ENCODE results near the gene DGKD. TPM values are rescaled to one million over a fixed set of nuclear protein-coding genes. Genes with fewer than 3 reads are reported as not detected.

DGKD gene
- total and polyA plus RNA-seq, 5 donors from 2014 or later, result 11.3 to 161 (median 11.5) TPM

- ATAC-seq (ENCODE audit: low read depth in 2 of 2) (no peak), DNase-seq (no peak)
- H3K4me3 ChIP-seq (ENCODE audit: low read depth, low read length), result no peak overlapping the region
- H3K36me3 ChIP-seq (ENCODE audit: control insufficient read depth, insufficient read depth, low read length), result peaks cover 4% of the 10 kb centered on the region
- H3K27ac ChIP-seq (ENCODE audit: insufficient read depth, low read length, poor library complexity, severe bottlenecking), result no peak overlapping the region
- H3K4me1 Mint-ChIP-seq, result peaks cover 39 to 97% (median 71%) of the 10 kb centered on the region in 4 donors
- peak overlapping the region in 1 of 4 donors; percentile 54 for H3K4me3 Mint-ChIP-seq
- H3K27me3 Mint-ChIP-seq, result peaks cover 4% of the 10 kb centered on the region
- H3K36me3 Mint-ChIP-seq, result peaks cover 12% of the 10 kb centered on the region
- H3K4me1 ChIP-seq (ENCODE audit: control insufficient read depth, insufficient read depth, low read length, poor library complexity, severe bottlenecking), result peaks cover 73% of the 10 kb centered on the region
- H3K9me3 ChIP-seq (ENCODE audit: control insufficient read depth in 2 of 2, low read length in 2 of 2), result no peaks in the 10 kb centered on the region
- H3K27me3 ChIP-seq (ENCODE audit: control insufficient read depth, insufficient read depth, low read length), result no peaks in the 10 kb centered on the region
- H3K9me3 Mint-ChIP-seq, result peaks cover 0 to 3% (median 0%) of the 10 kb centered on the region in 7 donors
- H3K27ac Mint-ChIP-seq, result peak overlapping the region; percentile 48 to 91 (median 65)
Observed at GRCh38 chr2:233416706-233417105, 62.4 kb downstream of the DGKD start.

- peak overlapping the region; percentile 53 to 84 (median 70) for H3K4me3 Mint-ChIP-seq
- DNase-seq, result no peak
- Histone ChIP-seq H3K4me1 (ENCODE audit: control insufficient read depth, insufficient read depth, low read length, poor library complexity, severe bottlenecking) (peaks cover 79% of the 10 kb centered on the region), H3K4me3 (ENCODE audit: low read depth, low read length) (no peak overlapping the region), H3K27ac (ENCODE audit: insufficient read depth, low read length, poor library complexity, severe bottlenecking) (no peak overlapping the region), H3K27me3 (ENCODE audit: control insufficient read depth, insufficient read depth, low read length) (no peaks in the 10 kb centered on the region), H3K9me3 (ENCODE audit: control insufficient read depth in 2 of 2, low read length in 2 of 2) (no peaks in the 10 kb centered on the region), H3K36me3 (ENCODE audit: control insufficient read depth, insufficient read depth, low read length) (peaks cover 4% of the 10 kb centered on the region)
- peaks cover 0 to 3% (median 0%) of the 10 kb centered on the region in 7 donors for H3K9me3 Mint-ChIP-seq
- peaks cover 17% of the 10 kb centered on the region for H3K36me3 Mint-ChIP-seq
- H3K27ac Mint-ChIP-seq, result peak overlapping the region in 2 of 3 donors; percentile 65 to 97
- peaks cover 44 to 99% (median 75%) of the 10 kb centered on the region in 4 donors for H3K4me1 Mint-ChIP-seq
- ATAC-seq (ENCODE audit: low read depth in 2 of 2), result no peak
- H3K27me3 Mint-ChIP-seq, result peaks cover 4% of the 10 kb centered on the region
Observed at GRCh38 chr2:233417282-233417681, 63.0 kb downstream of the DGKD start.

DNA sequence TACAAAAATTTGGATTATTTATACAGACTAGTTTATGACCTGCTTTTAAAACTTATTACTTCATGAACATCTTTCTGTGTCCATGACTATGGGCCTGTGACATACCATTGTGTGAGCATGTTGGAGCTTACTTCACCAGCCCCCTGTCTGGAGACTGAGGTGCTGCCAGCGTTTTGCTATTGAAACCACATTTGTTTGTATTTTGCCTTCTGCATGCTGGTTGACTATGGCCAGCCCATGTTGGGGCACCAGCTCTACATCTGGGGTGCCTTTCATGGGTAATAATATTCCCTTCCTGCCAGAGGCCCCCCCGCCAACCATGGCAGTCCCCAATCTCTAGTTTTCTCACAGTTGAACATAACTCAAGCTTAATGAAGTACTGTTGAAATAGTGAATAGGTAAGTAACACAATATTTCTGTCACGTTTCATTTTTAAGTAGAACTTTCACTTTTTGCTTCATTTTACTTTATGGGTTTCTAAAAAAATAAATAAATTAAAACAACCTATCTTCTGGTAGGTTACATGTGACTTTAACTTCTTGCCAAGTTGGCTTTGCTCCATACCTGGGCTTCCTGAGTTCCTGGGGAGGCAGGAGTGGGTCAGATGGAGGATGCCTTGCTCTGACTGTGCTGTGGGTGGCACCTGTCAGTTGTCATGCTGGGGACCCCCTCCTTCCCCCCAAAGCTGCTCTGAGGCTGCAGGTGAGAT lies 63.9 kb downstream of the DGKD start:
- Histone ChIP-seq H3K36me3 (ENCODE audit: control insufficient read depth, insufficient read depth, low read length) (peaks cover 4% of the 10 kb centered on the region), H3K4me1 (ENCODE audit: control insufficient read depth, insufficient read depth, low read length, poor library complexity, severe bottlenecking) (peaks cover 82% of the 10 kb centered on the region), H3K27ac (ENCODE audit: insufficient read depth, low read length, poor library complexity, severe bottlenecking) (peak overlapping the region; percentile 80), H3K9me3 (ENCODE audit: control insufficient read depth in 2 of 2, low read length in 2 of 2) (no peaks in the 10 kb centered on the region), H3K27me3 (ENCODE audit: control insufficient read depth, insufficient read depth, low read length) (no peaks in the 10 kb centered on the region), H3K4me3 (ENCODE audit: low read depth, low read length) (peak overlapping the region; percentile 93)
- DNase-seq (no peak), ATAC-seq (ENCODE audit: low read depth in 2 of 2) (no peak)
- H3K36me3 Mint-ChIP-seq, result peaks cover 15% of the 10 kb centered on the region
- peak overlapping the region; percentile 97 to 99 (median 98) for H3K27ac Mint-ChIP-seq
- H3K4me1 Mint-ChIP-seq, result peaks cover 40 to 100% (median 80%) of the 10 kb centered on the region in 4 donors
- H3K9me3 Mint-ChIP-seq, result no peaks in the 10 kb centered on the region
- H3K27me3 Mint-ChIP-seq, result peaks cover 4% of the 10 kb centered on the region
- H3K4me3 Mint-ChIP-seq, result peak overlapping the region; percentile 82 to 98 (median 95)

DNA sequence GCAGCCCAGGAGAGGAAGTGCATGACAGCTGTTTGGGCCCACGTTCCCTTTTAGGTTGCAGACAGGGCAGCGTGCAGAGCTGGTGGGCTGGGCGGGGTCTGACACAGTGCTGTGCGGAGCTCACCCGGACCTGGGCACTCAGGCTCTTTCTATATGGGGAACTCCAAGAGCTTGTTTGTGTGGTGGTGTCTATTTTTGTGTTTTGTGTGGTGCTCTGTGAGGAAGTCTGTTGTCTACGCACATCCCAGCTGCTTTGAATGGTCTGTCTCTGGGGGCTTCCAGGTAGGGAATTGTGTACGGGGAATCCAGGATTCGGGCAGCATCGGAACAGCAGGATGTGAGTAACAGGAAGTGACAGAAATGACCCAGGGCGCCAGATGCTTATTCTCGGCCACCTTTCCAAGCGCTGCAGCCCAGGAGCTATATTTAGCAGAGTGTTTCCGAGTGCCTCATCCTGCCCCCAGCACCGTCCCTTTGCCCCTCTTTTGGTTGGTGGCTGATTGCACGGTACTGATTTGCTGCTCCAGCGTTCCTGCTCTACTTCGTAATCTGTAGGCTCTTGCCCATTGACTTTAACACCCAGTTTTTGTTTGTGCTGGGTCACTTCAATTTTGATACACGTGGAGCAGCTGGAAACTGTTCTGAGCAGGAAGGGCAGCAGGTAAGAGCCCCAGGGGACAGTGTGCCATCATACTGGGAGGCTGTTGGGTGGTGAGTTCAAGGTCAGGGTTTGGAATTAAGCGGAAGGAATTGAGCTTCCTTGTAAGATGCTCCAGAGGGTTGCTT lies 64.7 kb downstream of the DGKD start:
- Mint-ChIP-seq H3K4me1 (peaks cover 35 to 100% (median 78%) of the 10 kb centered on the region in 4 donors), H3K36me3 (peaks cover 16% of the 10 kb centered on the region), H3K9me3 (no peaks in the 10 kb centered on the region), H3K27me3 (peaks cover 4% of the 10 kb centered on the region), H3K27ac (peak overlapping the region; percentile 97 to 99 (median 98)), H3K4me3 (peak overlapping the region; percentile 82 to 98 (median 95))
- Histone ChIP-seq H3K9me3 (ENCODE audit: control insufficient read depth in 2 of 2, low read length in 2 of 2) (no peaks in the 10 kb centered on the region), H3K27ac (ENCODE audit: insufficient read depth, low read length, poor library complexity, severe bottlenecking) (peak overlapping the region; percentile 80), H3K4me1 (ENCODE audit: control insufficient read depth, insufficient read depth, low read length, poor library complexity, severe bottlenecking) (peaks cover 88% of the 10 kb centered on the region), H3K27me3 (ENCODE audit: control insufficient read depth, insufficient read depth, low read length) (no peaks in the 10 kb centered on the region), H3K4me3 (ENCODE audit: low read depth, low read length) (peak overlapping the region; percentile 93), H3K36me3 (ENCODE audit: control insufficient read depth, insufficient read depth, low read length) (peaks cover 4% of the 10 kb centered on the region)
- DNase-seq (peak; percentile 22 to 78 (median 47)), ATAC-seq (ENCODE audit: low read depth in 2 of 2) (peak; percentile 46 to 56)

- Histone ChIP-seq H3K27me3 (ENCODE audit: control insufficient read depth, insufficient read depth, low read length) (no peaks in the 10 kb centered on the region), H3K36me3 (ENCODE audit: control insufficient read depth, insufficient read depth, low read length) (peaks cover 4% of the 10 kb centered on the region), H3K9me3 (ENCODE audit: control insufficient read depth in 2 of 2, low read length in 2 of 2) (no peaks in the 10 kb centered on the region), H3K27ac (ENCODE audit: insufficient read depth, low read length, poor library complexity, severe bottlenecking) (peak overlapping the region; percentile 80), H3K4me3 (ENCODE audit: low read depth, low read length) (peak overlapping the region; percentile 93), H3K4me1 (ENCODE audit: control insufficient read depth, insufficient read depth, low read length, poor library complexity, severe bottlenecking) (peaks cover 83% of the 10 kb centered on the region)
- Mint-ChIP-seq H3K9me3 (no peaks in the 10 kb centered on the region), H3K36me3 (peaks cover 16% of the 10 kb centered on the region), H3K4me1 (peaks cover 35 to 99% (median 77%) of the 10 kb centered on the region in 4 donors), H3K4me3 (peak overlapping the region; percentile 82 to 98 (median 95)), H3K27ac (peak overlapping the region; percentile 97 to 99 (median 98)), H3K27me3 (peaks cover 4% of the 10 kb centered on the region)
- ATAC-seq (ENCODE audit: low read depth in 2 of 2) (peak in 1 of 2 donors; percentile 10), DNase-seq (peak; percentile 32 to 82 (median 44))
Observed at GRCh38 chr2:233419602-233420391, 65.5 kb downstream of the DGKD start.

DNA sequence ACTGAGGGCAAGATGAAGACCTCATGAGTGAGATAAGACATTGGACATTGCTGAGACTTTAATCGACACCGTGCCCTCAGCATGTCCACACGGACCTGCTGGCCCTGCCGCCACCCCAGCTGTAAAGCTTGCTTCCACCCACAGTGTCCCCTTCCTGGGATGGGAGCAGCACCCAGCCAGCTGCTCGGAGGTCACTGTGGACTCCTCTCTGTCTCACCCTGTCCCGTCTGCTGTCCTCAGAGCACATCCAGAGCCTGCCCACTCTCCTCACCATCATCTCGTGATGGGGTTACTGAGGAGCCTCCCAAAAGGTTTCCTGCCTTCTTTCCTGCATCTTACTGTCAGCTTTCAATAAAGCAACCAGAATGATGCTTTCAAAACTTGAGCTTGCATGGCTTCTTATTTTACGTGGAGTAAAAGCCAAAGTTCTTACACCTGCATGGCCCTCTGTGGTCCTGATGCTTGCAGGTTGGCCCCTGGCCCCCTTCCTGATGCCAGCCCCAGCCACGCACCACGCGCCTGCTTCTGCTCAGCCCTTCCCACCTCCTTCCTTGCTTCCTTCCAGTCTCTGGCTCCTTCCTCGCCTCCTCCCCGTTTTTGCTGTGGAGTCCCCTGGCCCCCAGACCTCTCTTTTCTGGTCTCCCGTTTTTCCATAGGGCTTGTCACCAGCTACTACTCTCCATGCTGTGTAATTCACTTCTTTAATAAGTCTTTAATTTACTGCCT lies 67.0 kb downstream of the DGKD start:
- H3K27me3 ChIP-seq (ENCODE audit: control insufficient read depth, insufficient read depth, low read length), result no peaks in the 10 kb centered on the region
- Mint-ChIP-seq H3K27ac (peak overlapping the region; percentile 97 to 99 (median 98)), H3K9me3 (no peaks in the 10 kb centered on the region), H3K4me1 (peaks cover 31 to 96% (median 75%) of the 10 kb centered on the region in 4 donors), H3K36me3 (peaks cover 25% of the 10 kb centered on the region), H3K4me3 (peak overlapping the region; percentile 82 to 98 (median 94)), H3K27me3 (peaks cover 4% of the 10 kb centered on the region)
- DNase-seq (no peak), ATAC-seq (ENCODE audit: low read depth in 2 of 2) (no peak)
- H3K9me3 ChIP-seq (ENCODE audit: control insufficient read depth in 2 of 2, low read length in 2 of 2), result no peaks in the 10 kb centered on the region
- H3K27ac ChIP-seq (ENCODE audit: insufficient read depth, low read length, poor library complexity, severe bottlenecking), result peak overlapping the region; percentile 80
- H3K4me1 ChIP-seq (ENCODE audit: control insufficient read depth, insufficient read depth, low read length, poor library complexity, severe bottlenecking), result peaks cover 71% of the 10 kb centered on the region
- H3K4me3 ChIP-seq (ENCODE audit: low read depth, low read length), result peak overlapping the region; percentile 93
- H3K36me3 ChIP-seq (ENCODE audit: control insufficient read depth, insufficient read depth, low read length), result no peaks in the 10 kb centered on the region

All from CD4-positive, CD25-positive, alpha-beta regulatory T cell (primary cell).